SK-N-SH (cell line): ENCODE measurements around the gene FKBP8. TPM values are rescaled to one million over a fixed set of nuclear protein-coding genes. Genes with fewer than 3 reads are reported as not detected.

Source experiments
- CTCF ChIA-PET: fragments of 300-600, 350-600 bp; formaldehyde crosslinking; extraction: SDS; loops from one replicate; lab custom pipeline; 2021; lab: Yijun Ruan, JAX
- POLR2A ChIA-PET: fragments of 350-600 bp; sonication (Branson Sonifier 250); formaldehyde crosslinking; extraction: SDS; loops from one replicate; lab custom pipeline; 2020; ENCODE audit warnings: antibody characterized with exemption, inconsistent platforms; lab: Yijun Ruan, JAX
- DNase-seq: peaks from one replicate; pipeline ENCODE4 v3.0.0; 2012
- H2AFZ ChIP-seq: fragments of 200-600 bp; sonication (generic); 2 replicates; pipeline ENCODE4 v1.8.1; 2016; ENCODE audit warnings: antibody characterized with exemption, mild to moderate bottlenecking, low read depth
- H3F3A ChIP-seq: fragments of 200-600 bp; sonication (generic); replicated peaks from 2 replicates; pipeline ENCODE3; 2016; ENCODE audit warnings: antibody characterized with exemption, mild to moderate bottlenecking; ENCODE audit not compliant: insufficient read depth
- H3K27ac ChIP-seq, 2 experiments: fragments of 200-500 bp in 1 of 2; fragments of 200-600 bp in 1 of 2; sonication (Bioruptor generic) in 1 of 2; sonication (generic), shearing (Covaris generic) in 1 of 2; 2 replicates each; pipeline versions ENCODE4 v1.5.1 to v1.6.1; 2014 to 2016; ENCODE audit warnings: low read depth in 2 of 2, inconsistent platforms in 1 of 2, low read length in 1 of 2, mild to moderate bottlenecking in 1 of 2, mixed read lengths in 1 of 2
- H3K27me3 ChIP-seq: fragments of 200-600 bp; sonication (generic), shearing (Covaris generic); 2 replicates; pipeline ENCODE4 v1.6.1; 2016; ENCODE audit warnings: mixed run types; ENCODE audit not compliant: insufficient read depth
- H3K36me3 ChIP-seq, 2 experiments: fragments of 200-500 bp in 1 of 2; fragments of 200-600 bp in 1 of 2; sonication (Bioruptor generic) in 1 of 2; sonication (generic) in 1 of 2; replicated peaks in 1 of 2; 2 replicates each; pipeline versions ENCODE3 to v1.5.1; 2014 to 2016; ENCODE audit warnings: low read length in 1 of 2, mild to moderate bottlenecking in 1 of 2; ENCODE audit not compliant: insufficient read depth in 2 of 2, control insufficient read depth in 1 of 2
- H3K4me1 ChIP-seq, 2 experiments: fragments of 200-500 bp in 1 of 2; fragments of 200-600 bp in 1 of 2; sonication (Bioruptor generic) in 1 of 2; sonication (generic), shearing (Covaris generic) in 1 of 2; 2 replicates each; pipeline versions ENCODE4 v1.5.1 to v1.6.1; 2014 to 2016; ENCODE audit warnings: low read depth in 1 of 2, low read length in 1 of 2, mixed run types in 1 of 2; ENCODE audit not compliant: insufficient read depth in 2 of 2, control insufficient read depth in 1 of 2
- H3K4me2 ChIP-seq: fragments of 200-600 bp; sonication (generic), shearing (Covaris generic); 2 replicates; pipeline ENCODE4 v1.6.1; 2017; ENCODE audit warnings: mixed run types
- H3K4me3 ChIP-seq, 2 experiments: fragments of 200-500 bp in 1 of 2; fragments of 200-600 bp in 1 of 2; sonication (Bioruptor generic) in 1 of 2; sonication (generic), shearing (Covaris generic) in 1 of 2; 2 replicates each; pipeline versions ENCODE4 v1.5.1 to v1.8.1; 2014 to 2016; ENCODE audit warnings: low read depth in 2 of 2, inconsistent platforms in 1 of 2, low read length in 1 of 2, mild to moderate bottlenecking in 1 of 2, mixed read lengths in 1 of 2, moderate library complexity in 1 of 2
- H3K79me2 ChIP-seq: fragments of 200-600 bp; sonication (generic); 2 replicates; pipeline ENCODE4 v1.8.1; 2017; ENCODE audit warnings: mild to moderate bottlenecking; ENCODE audit not compliant: insufficient read depth
- H3K9ac ChIP-seq: fragments of 200-600 bp; sonication (generic); 2 replicates; pipeline ENCODE4 v1.6.1; 2017; ENCODE audit warnings: mixed run types
- H3K9me2 ChIP-seq: fragments of 200-600 bp; sonication (generic); 2 replicates; pipeline ENCODE4 v1.6.1; 2017; ENCODE audit warnings: mixed run types
- H3K9me3 ChIP-seq: fragments of 200-600 bp; sonication (generic); 2 replicates; pipeline ENCODE4 v1.6.1; 2017; ENCODE audit warnings: mixed run types, mild to moderate bottlenecking, moderate library complexity
- H4K20me1 ChIP-seq: fragments of 200-600 bp; sonication (generic); 2 replicates; pipeline ENCODE4 v1.6.1; 2017; ENCODE audit warnings: mild to moderate bottlenecking, mixed run types; ENCODE audit not compliant: insufficient read depth
- CHD2 ChIP-seq: fragments of 150-350 bp; IDR thresholded peaks from 2 replicates; pipeline ENCODE4 v1.6.1; 2018; ENCODE audit warnings: low read length; ENCODE audit not compliant: partially characterized antibody
- EZH2phosphoT487 ChIP-seq: fragments of 200-600 bp; sonication (generic); IDR thresholded peaks from 2 replicates; pipeline ENCODE4 v1.6.1; 2017; ENCODE audit warnings: low read depth, mixed run types, mild to moderate bottlenecking, antibody characterized with exemption, moderate library complexity, borderline replicate concordance
- GABPA ChIP-seq: IDR thresholded peaks from 2 replicates; pipeline ENCODE4 v1.4.0; 2012; ENCODE audit warnings: low read depth, mild to moderate bottlenecking
- GATA2 ChIP-seq: sonication (generic); formaldehyde crosslinking; IDR thresholded peaks from 2 replicates; pipeline ENCODE4 v1.5.0; 2020; ENCODE audit warnings: mild to moderate bottlenecking, missing genetic modification reagents
- MEF2A ChIP-seq: IDR thresholded peaks from 2 replicates; pipeline ENCODE4 v1.4.0; 2012; ENCODE audit warnings: low read depth, borderline replicate concordance
- NRF1 ChIP-seq: IDR thresholded peaks from 2 replicates; pipeline ENCODE4 v1.6.1; 2012; ENCODE audit warnings: low read depth, mild to moderate bottlenecking, low read length
- POLR2AphosphoS5 ChIP-seq: IDR thresholded peaks from 2 replicates; pipeline ENCODE4 v1.6.1; 2012; ENCODE audit warnings: low read depth, low read length
- RXRA ChIP-seq: IDR thresholded peaks from 2 replicates; pipeline ENCODE4 v1.4.0; 2012; ENCODE audit warnings: low read depth, mild to moderate bottlenecking, borderline replicate concordance
- SMC3 ChIP-seq: IDR thresholded peaks from 2 replicates; pipeline ENCODE4 v1.6.1; 2012; ENCODE audit warnings: low read depth, low read length, improper control_type of control experiment
- TEAD4 ChIP-seq: IDR thresholded peaks from 2 replicates; pipeline ENCODE4 v1.4.0; 2012; ENCODE audit warnings: mild to moderate bottlenecking, borderline replicate concordance; ENCODE audit not compliant: insufficient read depth
- YY1 ChIP-seq: IDR thresholded peaks from 2 replicates; pipeline ENCODE4 v1.4.0; 2012; ENCODE audit warnings: low read depth, mild to moderate bottlenecking
- WGBS: methylation state at CpG from one replicate; pipeline ENCODE4 v1.1.6; 2017; ENCODE audit warnings: low lambda C conversion rate; 5-methylcytosine and 5-hydroxymethylcytosine counted together
- polyA plus RNA-seq, 3 experiments: library from polyadenylated mRNA; depleted of rRNA; stranded (reverse); fragments of >200 nt; gene quantifications; 2 replicates each; pipeline ENCODE4 v1.2.3, GENCODE V29; 2012
- TF ChIP-seq, protein P1 (sequence below): IDR thresholded peaks from 2 replicates; pipeline ENCODE4 v1.4.0; 2012; ENCODE audit warnings: low read depth, borderline replicate concordance
- TF ChIP-seq, protein P2 (sequence below): fragments of 150-350 bp; IDR thresholded peaks from 2 replicates; pipeline ENCODE4 v1.6.1; 2016; ENCODE audit warnings: mild to moderate bottlenecking, low read depth, low read length

The FKBP8 gene
- polyA plus RNA-seq, 1 of the 3 experiments (the other 2 are of a cell fraction): 273 TPM

DNA sequence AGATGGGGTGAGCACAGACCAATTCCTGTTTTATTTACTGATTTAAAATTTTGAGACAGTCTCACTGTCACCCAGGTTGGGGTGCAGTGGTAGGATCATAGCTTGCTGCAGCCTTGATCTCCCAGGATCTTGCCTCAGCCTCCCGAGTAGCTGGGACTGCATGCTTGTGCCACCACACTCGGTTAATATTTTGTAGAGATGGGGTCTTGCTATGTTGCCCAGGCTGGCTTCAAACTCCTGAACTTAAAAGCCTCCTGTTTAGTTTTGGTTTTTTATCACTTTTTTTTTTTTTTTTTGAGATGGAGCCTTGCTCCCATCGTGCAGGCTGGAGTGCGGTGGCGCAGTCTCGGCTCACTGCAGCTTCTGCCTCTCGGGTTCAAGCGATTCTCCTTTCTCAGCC is 33.0 kb upstream of the FKBP8 start:
- peaks cover 33% of the 10 kb centered on the region for H4K20me1 ChIP-seq
- no peak overlapping the region for H3K9ac ChIP-seq
- no peak overlapping the region for H3K4me3 ChIP-seq
- no peak overlapping the region for H3K4me2 ChIP-seq
- TF ChIP-seq RXRA (no peak), SMC3 (no peak), MEF2A (no peak)
- H3K36me3 ChIP-seq: peaks cover 34 to 38% of the 10 kb centered on the region in 2 experiments
- no peaks in the 10 kb centered on the region for H3K9me2 ChIP-seq
- no peaks in the 10 kb centered on the region for H3K9me3 ChIP-seq
- ChIA-PET POLR2A (interaction anchor here (3.5 kb wide), 1 partner anchor 12 kb away, joined by 14 read pairs; the partner anchor contains the start of gene REX1BD), CTCF (interaction anchor here (2.5 to 3.7 kb wide), 2 partner anchors 12 to 14 kb away, joined by 14 to 22 read pairs; partner anchors contain the start of gene REX1BD)
- H3K79me2 ChIP-seq: peaks cover 30% of the 10 kb centered on the region
- DNase-seq: no peak
- no peak overlapping the region for H3K27ac ChIP-seq
- peaks cover 34% of the 10 kb centered on the region for H3F3A ChIP-seq
- H3K27me3 ChIP-seq: no peaks in the 10 kb centered on the region
- 98% methylated on average over 7 of the region's 8 CpGs for WGBS
- peaks cover 10 to 12% of the 10 kb centered on the region in 2 experiments; a peak in 3 of 4 replicates for H3K4me1 ChIP-seq
- H2AFZ ChIP-seq: no peak overlapping the region

DNA sequence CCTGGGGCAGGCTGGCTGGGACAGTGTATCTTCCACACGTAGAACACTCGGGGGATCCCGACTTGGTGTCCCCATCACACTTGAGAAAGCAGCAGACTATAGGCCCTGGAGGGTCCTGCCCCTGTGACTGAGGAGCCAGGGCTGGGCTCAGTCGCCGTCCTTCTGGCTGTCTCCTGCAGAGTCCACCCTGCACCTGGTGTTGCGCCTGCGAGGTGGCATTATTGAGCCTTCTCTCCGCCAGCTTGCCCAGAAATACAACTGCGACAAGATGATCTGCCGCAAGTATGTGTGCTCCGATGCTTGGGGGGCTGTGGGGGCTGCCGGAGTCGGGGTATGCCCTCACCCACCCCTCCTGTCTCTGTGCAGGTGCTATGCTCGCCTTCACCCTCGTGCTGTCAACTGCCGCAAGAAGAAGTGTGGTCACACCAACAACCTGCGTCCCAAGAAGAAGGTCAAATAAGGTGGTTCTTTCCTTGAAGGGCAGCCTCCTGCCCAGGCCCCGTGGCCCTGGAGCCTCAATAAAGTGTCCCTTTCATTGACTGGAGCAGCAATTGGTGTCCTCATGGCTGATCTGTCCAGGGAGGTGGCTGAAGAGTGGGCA is 31.4 kb upstream of the FKBP8 start:
- no peak overlapping the region for H3K27ac ChIP-seq
- H3K9me2 ChIP-seq: no peaks in the 10 kb centered on the region
- H3K79me2 ChIP-seq: peaks cover 30% of the 10 kb centered on the region
- TF ChIP-seq RXRA (no peak), EZH2phosphoT487 (no peak), TEAD4 (no peak), CHD2 (no peak), YY1 (no peak), GATA2 (no peak), MEF2A (no peak), NRF1 (no peak), GABPA (no peak), POLR2AphosphoS5 (no peak)
- TF ChIP-seq, protein P1, sequence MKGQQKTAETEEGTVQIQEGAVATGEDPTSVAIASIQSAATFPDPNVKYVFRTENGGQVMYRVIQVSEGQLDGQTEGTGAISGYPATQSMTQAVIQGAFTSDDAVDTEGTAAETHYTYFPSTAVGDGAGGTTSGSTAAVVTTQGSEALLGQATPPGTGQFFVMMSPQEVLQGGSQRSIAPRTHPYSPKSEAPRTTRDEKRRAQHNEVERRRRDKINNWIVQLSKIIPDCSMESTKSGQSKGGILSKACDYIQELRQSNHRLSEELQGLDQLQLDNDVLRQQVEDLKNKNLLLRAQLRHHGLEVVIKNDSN: no peak
- TF ChIP-seq, protein P2, sequence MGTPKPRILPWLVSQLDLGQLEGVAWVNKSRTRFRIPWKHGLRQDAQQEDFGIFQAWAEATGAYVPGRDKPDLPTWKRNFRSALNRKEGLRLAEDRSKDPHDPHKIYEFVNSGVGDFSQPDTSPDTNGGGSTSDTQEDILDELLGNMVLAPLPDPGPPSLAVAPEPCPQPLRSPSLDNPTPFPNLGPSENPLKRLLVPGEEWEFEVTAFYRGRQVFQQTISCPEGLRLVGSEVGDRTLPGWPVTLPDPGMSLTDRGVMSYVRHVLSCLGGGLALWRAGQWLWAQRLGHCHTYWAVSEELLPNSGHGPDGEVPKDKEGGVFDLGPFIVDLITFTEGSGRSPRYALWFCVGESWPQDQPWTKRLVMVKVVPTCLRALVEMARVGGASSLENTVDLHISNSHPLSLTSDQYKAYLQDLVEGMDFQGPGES: no peak
- no peak overlapping the region for H2AFZ ChIP-seq
- H3K4me2 ChIP-seq: no peak overlapping the region
- H4K20me1 ChIP-seq: peaks cover 33% of the 10 kb centered on the region
- peaks cover 43% of the 10 kb centered on the region for H3F3A ChIP-seq
- DNase-seq: no peak
- no peaks in the 10 kb centered on the region for H3K9me3 ChIP-seq
- no peaks in the 10 kb centered on the region for H3K27me3 ChIP-seq
- H3K9ac ChIP-seq: no peak overlapping the region
- H3K4me1 ChIP-seq: peaks cover 10 to 16% of the 10 kb centered on the region in 2 experiments; a peak in 3 of 4 replicates
- POLR2A ChIA-PET: no interaction called here
- H3K36me3 ChIP-seq: peaks cover 34 to 38% of the 10 kb centered on the region in 2 experiments
- no peak overlapping the region for H3K4me3 ChIP-seq
- CTCF ChIA-PET: interaction anchor here (1.4 kb wide), 1 partner anchor 105 kb away, joined by 4 read pairs; no protein-coding TSS in a partner anchor
- WGBS: 97% methylated on average over 11 of the region's 18 CpGs
